Mammary epithelial cell (primary cell): ENCODE measurements around the gene APOA1.

Source experiments
- EZH2 ChIP-seq: IDR thresholded peaks from 2 replicates; pipeline ENCODE4 v1.6.1; 2012; ENCODE audit warnings: low read length, inconsistent platforms, borderline replicate concordance
- TF ChIP-seq, protein P1 (sequence below), 2 donors: IDR thresholded peaks in 1 of 2; conservative IDR thresholded peaks in 1 of 2; 2 replicates each; pipeline ENCODE4 v1.5.1; 2011 to 2012; ENCODE audit warnings: inconsistent platforms in 2 of 2, low read length in 2 of 2, mild to moderate bottlenecking in 2 of 2, control low read depth in 1 of 2, low read depth in 1 of 2; ENCODE audit not compliant: insufficient read depth in 1 of 2; ENCODE audit errors: extremely low read depth in 1 of 2

DNA sequence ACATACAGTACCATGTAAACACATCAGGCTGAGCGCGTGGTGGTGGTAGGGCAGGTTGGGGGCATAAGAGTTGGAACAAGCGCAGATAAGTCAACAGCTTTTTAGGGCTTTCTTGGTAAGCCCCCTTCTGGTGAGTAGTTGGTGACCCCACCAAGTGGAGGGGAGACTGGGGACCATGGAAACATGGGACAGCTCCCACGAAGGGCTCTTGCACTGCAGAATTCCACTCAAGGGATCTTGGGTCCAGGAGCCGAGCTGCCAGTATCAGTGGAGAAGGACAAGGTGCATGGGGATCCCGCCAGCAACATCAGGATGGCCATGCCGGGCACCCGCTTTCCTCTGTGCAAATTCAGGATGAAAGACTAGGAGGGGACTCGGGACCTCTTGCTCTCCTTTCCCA lies 6.2 kb upstream of the APOA1 start:
- TF ChIP-seq, protein P1, sequence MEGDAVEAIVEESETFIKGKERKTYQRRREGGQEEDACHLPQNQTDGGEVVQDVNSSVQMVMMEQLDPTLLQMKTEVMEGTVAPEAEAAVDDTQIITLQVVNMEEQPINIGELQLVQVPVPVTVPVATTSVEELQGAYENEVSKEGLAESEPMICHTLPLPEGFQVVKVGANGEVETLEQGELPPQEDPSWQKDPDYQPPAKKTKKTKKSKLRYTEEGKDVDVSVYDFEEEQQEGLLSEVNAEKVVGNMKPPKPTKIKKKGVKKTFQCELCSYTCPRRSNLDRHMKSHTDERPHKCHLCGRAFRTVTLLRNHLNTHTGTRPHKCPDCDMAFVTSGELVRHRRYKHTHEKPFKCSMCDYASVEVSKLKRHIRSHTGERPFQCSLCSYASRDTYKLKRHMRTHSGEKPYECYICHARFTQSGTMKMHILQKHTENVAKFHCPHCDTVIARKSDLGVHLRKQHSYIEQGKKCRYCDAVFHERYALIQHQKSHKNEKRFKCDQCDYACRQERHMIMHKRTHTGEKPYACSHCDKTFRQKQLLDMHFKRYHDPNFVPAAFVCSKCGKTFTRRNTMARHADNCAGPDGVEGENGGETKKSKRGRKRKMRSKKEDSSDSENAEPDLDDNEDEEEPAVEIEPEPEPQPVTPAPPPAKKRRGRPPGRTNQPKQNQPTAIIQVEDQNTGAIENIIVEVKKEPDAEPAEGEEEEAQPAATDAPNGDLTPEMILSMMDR (conservative IDR thresholded peaks at IDR 0.05 in 1 of 2, IDR thresholded peaks at IDR 0.05 in 1 of 2; ENCODE audit: extremely low read depth in 1 of 2, insufficient read depth in 1 of 2, low read depth in 1 of 2, low read length in 2 of 2), result no peak
- no peak for TF ChIP-seq EZH2
